Myocyte (in vitro differentiated cells): Measurements from ENCODE around the gene TAF11L13. TPM values are rescaled to one million over a fixed set of nuclear protein-coding genes. Genes with fewer than 3 reads are reported as not detected.

ENCODE experiments used
- DNase-seq: peaks from one replicate; pipeline ENCODE4 v3.0.0-alpha.2; 2012; ENCODE audit warnings: low read depth
- total RNA-seq: library from RNA; depleted of rRNA; stranded (reverse); fragments of >200 nt; gene quantifications from 2 replicates; pipeline ENCODE4 v1.2.3, GENCODE V29; 2014

The TAF11L13 gene
- total RNA-seq, 1 donor from 2014 or later, result not detected

GRCh38 chr5:17679597-17680203 is 47.8 kb downstream of the TAF11L13 start:
- no peak for DNase-seq

GRCh38 chr5:17680737-17681136 is 48.8 kb downstream of the TAF11L13 start:
- no peak for DNase-seq

Other genes with a start within 250 kb of the TAF11L13 start
- not detected in 2 replicates for gene TAF11L2, start 133.9 kb upstream of the TAF11L13 start, total RNA-seq
- gene TAF11L3, start 113.7 kb upstream of the TAF11L13 start, total RNA-seq, result not detected in 2 replicates
- not detected in 2 replicates for gene TAF11L4, start 110.3 kb upstream of the TAF11L13 start, total RNA-seq
- gene TAF11L5, start 106.9 kb upstream of the TAF11L13 start, total RNA-seq, result not detected in 2 replicates
- not detected in 2 replicates for gene TAF11L6, start 103.4 kb upstream of the TAF11L13 start, total RNA-seq
- gene TAF11L7, start 46.3 kb upstream of the TAF11L13 start, total RNA-seq, result not detected in 2 replicates
- gene TAF11L8, start 41.1 kb upstream of the TAF11L13 start, total RNA-seq, result not detected in 2 replicates
- gene TAF11L9, start 37.7 kb upstream of the TAF11L13 start, total RNA-seq, result not detected in 2 replicates
- gene TAF11L10, start 34.3 kb upstream of the TAF11L13 start, total RNA-seq, result not detected in 2 replicates
- gene TAF11L11, start 27.9 kb upstream of the TAF11L13 start, total RNA-seq, result not detected in 2 replicates
- gene TAF11L12, start 21.7 kb upstream of the TAF11L13 start, total RNA-seq, result not detected in 2 replicates
- not detected in 2 replicates for gene TAF11L14, start 2.4 kb downstream of the TAF11L13 start, total RNA-seq